RPMI7951 (cell line): ENCODE measurements around the gene MUC5B. TPM values are rescaled to one million over a fixed set of nuclear protein-coding genes. Genes with fewer than 3 reads are reported as not detected.
"Not testable (repeated sequence)": the region's sequence is repeated elsewhere in the genome, so short reads cannot be mapped to it uniquely, and the experiment has no call there.

Experiments used
- DNase-seq: peaks from one replicate; pipeline ENCODE4 v3.0.0-alpha.2; 2012; ENCODE audit warnings: low read depth
- total RNA-seq: library from RNA; depleted of rRNA; stranded (reverse); fragments of >200 nt; shearing (Covaris generic); gene quantifications from 2 replicates; pipeline ENCODE4 v1.2.3, GENCODE V29; 2014

The MUC5B gene
- total RNA-seq, 1 experiment from 2014 or later, result not detected

- DNase-seq, result no peak
Measured at GRCh38 chr11:1202154-1202775, 20.6 kb upstream of the MUC5B start.

DNA sequence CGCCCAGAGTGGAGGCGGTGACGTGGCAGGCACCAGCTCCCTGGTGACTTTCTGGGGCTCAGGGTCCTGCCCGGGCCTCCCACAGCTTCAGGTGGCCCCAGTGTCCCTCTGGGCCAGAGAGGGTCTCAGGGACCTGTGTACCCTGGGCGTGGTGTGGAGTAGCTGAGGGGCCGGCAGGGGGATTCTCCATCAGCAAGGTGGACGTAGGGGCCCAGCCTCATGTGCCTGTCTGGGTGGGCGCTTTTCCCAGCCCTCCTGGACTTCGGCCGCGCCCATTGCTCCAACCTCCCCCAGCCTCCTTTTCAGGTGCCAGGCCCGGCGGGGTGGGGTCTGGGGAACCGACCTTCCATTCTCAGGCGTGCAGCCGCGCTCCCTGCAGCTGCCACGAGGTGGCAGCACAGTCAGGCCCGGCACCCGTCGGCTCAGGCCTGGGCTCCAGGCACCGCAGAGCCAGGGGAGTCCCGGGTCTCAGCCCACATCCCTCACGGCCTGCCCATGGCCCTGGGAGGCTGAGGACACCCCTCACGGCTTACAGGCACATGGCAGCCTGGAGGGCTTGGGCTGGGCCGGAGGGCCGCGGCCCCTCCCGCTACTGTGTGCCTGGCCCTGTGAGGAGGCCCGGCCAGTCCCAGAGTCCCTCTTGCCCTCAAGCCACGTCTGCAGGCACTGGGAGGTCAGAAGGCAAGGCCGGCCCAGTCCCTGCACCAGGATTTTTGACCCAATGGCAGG lies 19.9 kb upstream of the MUC5B start:
- peak; percentile 23 for DNase-seq

DNA sequence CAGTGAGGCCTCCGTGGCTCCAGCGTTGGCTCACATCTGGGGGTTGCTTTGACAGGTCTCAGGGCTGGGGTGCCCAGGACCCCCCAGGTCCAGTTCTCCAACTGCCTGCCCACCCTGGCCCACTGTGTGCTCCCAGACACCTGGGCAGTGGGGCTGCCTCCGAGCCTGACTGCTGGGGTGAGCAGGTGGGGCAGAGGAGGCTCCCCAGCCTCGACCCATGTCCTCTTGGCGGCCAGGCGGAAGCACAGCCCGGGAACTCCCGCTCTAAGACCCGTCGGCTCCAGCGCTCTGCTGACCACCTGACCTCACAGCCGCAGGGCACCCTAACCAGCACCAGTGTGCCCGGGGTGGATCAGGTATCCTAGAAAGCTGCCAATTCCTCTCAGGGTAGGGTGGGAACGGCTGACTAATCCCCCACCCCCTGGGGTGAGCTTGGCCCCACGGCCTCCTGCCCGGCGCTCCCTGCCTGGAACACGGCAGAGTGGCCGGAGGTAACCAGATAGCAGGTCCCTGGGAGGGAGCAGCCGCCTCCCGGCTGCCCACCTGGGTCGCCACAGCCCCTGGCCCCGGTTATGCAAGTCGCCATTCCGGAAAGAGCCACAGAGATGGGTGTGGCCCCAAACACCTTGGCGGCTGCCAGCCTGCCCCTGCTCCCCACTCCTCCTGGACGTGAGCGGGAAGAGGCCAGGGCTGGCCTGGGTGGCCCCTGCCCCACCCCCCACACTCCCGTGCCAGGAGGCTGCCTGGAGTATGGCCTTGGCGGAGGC lies 19.2 kb upstream of the MUC5B start:
- no peak for DNase-seq

GRCh38 chr11:1204381-1205101 lies 18.3 kb upstream of the MUC5B start:
- DNase-seq, result no peak

GRCh38 chr11:1205121-1205986 lies 17.5 kb upstream of the MUC5B start:
- DNase-seq, result no peak

GRCh38 chr11:1205987-1206331 lies 16.9 kb upstream of the MUC5B start:
- DNase-seq, result no peak

GRCh38 chr11:1206391-1207271 lies 16.2 kb upstream of the MUC5B start:
- DNase-seq, result no peak

GRCh38 chr11:1207401-1208143 lies 15.3 kb upstream of the MUC5B start:
- no peak for DNase-seq

GRCh38 chr11:1208144-1208393 lies 14.8 kb upstream of the MUC5B start:
- DNase-seq, result no peak

DNA sequence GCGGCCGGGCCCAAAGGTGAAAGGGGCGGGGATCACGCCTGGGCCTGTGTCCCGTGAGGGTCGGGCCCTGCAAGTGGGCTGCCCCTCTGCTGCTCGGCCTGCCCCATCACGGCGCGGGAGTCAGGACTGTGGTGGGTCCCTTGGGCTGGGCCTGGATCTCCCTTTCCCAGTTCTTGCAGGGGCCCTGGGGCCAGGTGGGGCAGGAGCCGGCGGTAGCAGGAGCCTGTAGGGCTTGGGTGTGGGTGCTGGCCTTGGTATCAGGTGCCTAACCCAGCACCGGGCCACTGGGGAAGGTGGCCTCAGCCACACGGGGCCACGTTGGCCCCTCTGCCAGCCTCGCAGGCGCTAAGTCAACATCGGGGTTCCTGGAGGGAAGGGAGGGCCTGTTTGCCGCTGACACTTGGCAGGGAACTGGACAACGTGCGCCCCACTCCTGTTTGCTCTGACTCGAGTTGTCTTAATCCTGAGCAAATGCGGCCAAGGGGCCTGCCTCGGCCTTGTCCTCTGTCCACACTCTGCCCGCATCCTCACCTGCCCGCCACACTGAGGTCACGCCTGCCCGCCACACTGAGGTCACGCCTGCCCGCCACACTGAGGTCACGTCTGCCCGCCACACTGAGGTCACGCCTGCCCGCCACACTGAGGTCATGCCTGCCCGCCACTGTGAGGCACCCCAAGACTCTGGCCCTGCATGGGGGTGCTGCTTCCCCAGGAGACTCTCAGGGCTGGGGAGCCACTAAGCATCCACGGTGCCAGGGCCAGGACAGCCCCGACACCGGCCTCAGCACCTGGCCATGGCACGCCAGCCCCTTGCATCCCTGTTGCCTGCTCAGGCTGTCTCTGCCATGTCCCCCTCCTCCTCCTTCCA lies 14.2 kb upstream of the MUC5B start:
- DNase-seq, result no peak

- no peak for DNase-seq
Measured at GRCh38 chr11:1209371-1210057, 13.4 kb upstream of the MUC5B start.

DNA sequence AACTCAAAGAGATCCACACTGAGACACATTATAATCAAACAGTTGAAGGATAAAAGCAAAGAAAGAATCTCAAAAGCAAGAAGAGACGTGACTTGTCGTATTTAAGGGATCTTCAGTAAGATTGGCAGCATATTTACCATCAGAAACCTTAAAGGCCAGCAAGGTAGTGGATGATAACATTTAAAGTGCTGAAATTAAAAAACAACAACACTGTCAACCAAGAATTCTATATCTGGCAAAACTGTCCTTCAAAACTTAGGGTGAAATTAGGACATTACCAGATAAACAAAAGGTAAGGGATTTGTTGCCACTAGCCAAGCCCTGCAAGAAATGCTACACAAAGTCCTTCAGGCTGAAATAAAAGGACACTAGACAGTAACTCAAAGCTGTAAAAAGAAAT lies 11.0 kb upstream of the MUC5B start:
- no peak for DNase-seq

DNA sequence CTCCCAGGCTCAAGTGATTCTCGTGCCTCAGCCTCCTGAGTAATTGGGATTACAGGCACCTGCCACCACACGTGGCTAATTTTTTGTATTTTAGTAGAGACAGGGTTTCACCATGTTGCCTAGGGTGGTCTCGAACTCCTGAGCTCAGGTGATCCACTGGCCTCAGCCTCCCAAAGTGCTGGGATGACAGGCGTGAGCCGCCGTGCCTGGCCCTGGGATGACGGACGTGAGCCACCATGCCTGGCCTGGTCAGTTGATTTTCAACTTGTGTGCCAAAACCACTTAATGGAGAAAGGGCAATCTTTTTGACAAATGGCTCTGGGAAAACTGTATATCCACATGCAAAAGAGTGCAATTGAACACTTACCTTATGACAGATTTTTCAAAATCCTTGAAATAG lies 7.0 kb upstream of the MUC5B start:
- DNase-seq, result not testable (repeated sequence)

DNA sequence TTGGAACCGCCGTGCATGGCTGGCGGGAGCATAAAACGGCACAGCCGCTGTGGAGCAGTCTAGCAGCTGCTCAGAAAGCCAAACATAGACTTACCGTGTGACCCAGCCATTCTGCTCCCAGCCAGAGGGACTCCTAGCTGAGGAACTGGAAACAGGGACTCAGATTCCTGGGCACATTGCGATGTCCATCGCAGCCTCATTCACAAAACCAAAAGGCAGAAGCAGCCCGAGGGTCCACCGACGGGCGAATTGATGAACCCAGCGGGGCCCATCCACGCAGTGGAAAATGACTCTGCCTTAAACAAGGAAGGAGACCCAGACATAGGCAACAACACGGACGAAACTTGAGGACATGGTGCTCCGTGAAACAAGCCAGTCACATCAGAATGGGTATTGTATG lies 5.7 kb upstream of the MUC5B start:
- DNase-seq, result no peak

GRCh38 chr11:1218256-1218787 lies 4.5 kb upstream of the MUC5B start:
- DNase-seq, result no peak

- DNase-seq, result no peak
Measured at GRCh38 chr11:1218788-1219445, 3.9 kb upstream of the MUC5B start.

DNA sequence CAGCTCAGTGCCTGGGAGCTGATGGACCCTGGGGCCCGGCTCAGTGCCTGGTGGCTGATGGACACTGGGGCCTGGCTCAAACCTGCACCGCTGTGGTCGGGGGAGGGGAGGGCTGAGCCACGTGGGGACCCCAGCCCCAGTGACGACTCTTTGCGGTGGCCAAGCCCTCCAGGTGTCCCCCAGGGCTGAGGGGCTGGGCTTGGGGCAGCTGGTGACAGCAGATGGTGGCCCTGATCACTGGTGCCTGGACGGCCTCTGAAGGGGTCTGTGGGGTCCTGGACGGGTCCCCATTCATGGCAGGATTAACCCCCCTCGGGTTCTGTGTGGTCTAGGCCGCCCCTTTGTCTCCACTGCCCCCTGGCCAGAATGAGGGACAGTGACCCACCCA lies 3.4 kb upstream of the MUC5B start:
- no peak for DNase-seq
